GM23338 (cell line): ENCODE data around the gene SMURF2. TPM values are rescaled to one million over a fixed set of nuclear protein-coding genes. Genes with fewer than 3 reads are reported as not detected.
A peak's percentile ranks its signal among the peaks of the same experiment; 100 is the strongest.

Experiments used
- ATAC-seq: fragments of 200-7000 bp; cut with Tn5 transposase; 3 replicates; pipeline ENCODE4 v1.9.1; 2020
- DNase-seq: peaks from one replicate; pipeline ENCODE4 v3.0.0-alpha.2; 2015; ENCODE audit warnings: low spot score
- H2AFZ ChIP-seq: fragments of 200-600 bp; sonication (generic); 2 replicates; pipeline ENCODE4 v1.8.0; 2016; ENCODE audit warnings: antibody characterized with exemption, mild to moderate bottlenecking, moderate library complexity
- H3F3A ChIP-seq: fragments of 200-600 bp; sonication (generic); replicated peaks from 2 replicates; pipeline ENCODE4 v1.8.0; 2017; ENCODE audit warnings: antibody characterized with exemption, mixed run types, low read depth
- H3K27ac ChIP-seq: fragments of 200-600 bp; sonication (generic); 2 replicates; pipeline ENCODE4 v1.6.1; 2016; ENCODE audit warnings: low read depth
- H3K27me3 ChIP-seq: fragments of 200-600 bp; sonication (generic); 2 replicates; pipeline ENCODE4 v1.8.0; 2016; ENCODE audit warnings: mild to moderate bottlenecking, mixed run types, moderate library complexity; ENCODE audit not compliant: insufficient read depth
- H3K36me3 ChIP-seq: fragments of 200-600 bp; sonication (generic); 2 replicates; pipeline ENCODE4 v1.8.0; 2016; ENCODE audit warnings: mild to moderate bottlenecking; ENCODE audit not compliant: insufficient read depth
- H3K4me1 ChIP-seq: fragments of 200-600 bp; sonication (generic); 2 replicates; pipeline ENCODE4 v1.8.0; 2016; ENCODE audit warnings: mild to moderate bottlenecking, moderate library complexity; ENCODE audit not compliant: insufficient read depth
- H3K4me2 ChIP-seq: fragments of 200-600 bp; sonication (generic); 2 replicates; pipeline ENCODE4 v1.7.1; 2017; ENCODE audit warnings: mixed run types
- H3K4me3 ChIP-seq: fragments of 200-600 bp; sonication (generic); 2 replicates; pipeline ENCODE4 v1.6.1; 2016; ENCODE audit warnings: mixed run types
- H3K79me2 ChIP-seq: fragments of 200-600 bp; sonication (generic); replicated peaks from 2 replicates; pipeline ENCODE4 v1.8.0; 2017; ENCODE audit warnings: mild to moderate bottlenecking; ENCODE audit not compliant: insufficient read depth
- H3K9me2 ChIP-seq: fragments of 200-600 bp; sonication (generic); 2 replicates; pipeline ENCODE4 v1.8.0; 2017; ENCODE audit not compliant: insufficient read depth
- H4K20me1 ChIP-seq: fragments of 200-600 bp; sonication (generic); replicated peaks from 2 replicates; pipeline ENCODE4 v1.8.0; 2017; ENCODE audit warnings: mild to moderate bottlenecking; ENCODE audit not compliant: insufficient read depth
- H3K27ac Mint-ChIP-seq: 2 replicates; pipeline ENCODE4 v1.8.0; 2020; ENCODE audit warnings: inconsistent platforms, mild to moderate bottlenecking, moderate library complexity, mixed read lengths
- H3K27me3 Mint-ChIP-seq: 3 replicates; pipeline ENCODE4 v1.8.0; 2022; ENCODE audit warnings: low read depth, mild to moderate bottlenecking, moderate library complexity, mixed read lengths, inconsistent platforms; ENCODE audit not compliant: insufficient read depth, poor library complexity
- H3K36me3 Mint-ChIP-seq: 3 replicates; pipeline ENCODE4 v1.8.0; 2021; ENCODE audit warnings: low read depth, mild to moderate bottlenecking, inconsistent platforms, moderate library complexity, mixed read lengths
- H3K4me1 Mint-ChIP-seq: 3 replicates; pipeline ENCODE4 v1.8.0; 2020; ENCODE audit warnings: mild to moderate bottlenecking, inconsistent platforms, mixed read lengths
- H3K4me3 Mint-ChIP-seq: 3 replicates; pipeline ENCODE4 v1.8.0; 2021; ENCODE audit warnings: moderate library complexity, mild to moderate bottlenecking, inconsistent platforms, mixed read lengths
- H3K9me3 Mint-ChIP-seq: 3 replicates; pipeline ENCODE4 v1.8.0; 2020; ENCODE audit warnings: moderate library complexity, mild to moderate bottlenecking, inconsistent platforms, mixed read lengths
- CREB1 ChIP-seq: fragments of 250-450 bp; sonication (Bioruptor Pico); IDR thresholded peaks from 2 replicates; pipeline ENCODE4 v1.5.0; 2020; ENCODE audit warnings: low read depth, mild to moderate bottlenecking, moderate library complexity
- CTCF ChIP-seq, 2 experiments: fragments of 200-600 bp in 1 of 2; sonication (generic) in 1 of 2; conservative IDR thresholded peaks; 2 replicates each; pipeline versions ENCODE4 v1.5.1 to v1.6.1; 2016 to 2017; ENCODE audit warnings: antibody characterized with exemption in 2 of 2, low read depth in 2 of 2, mild to moderate bottlenecking in 2 of 2, moderate library complexity in 1 of 2
- POLR2AphosphoS5 ChIP-seq: IDR thresholded peaks from 2 replicates; pipeline ENCODE4 v1.6.1; 2016; ENCODE audit warnings: antibody characterized with exemption, low read depth
- ZNF114 ChIP-seq: fragments of 250-450 bp; sonication (Bioruptor Pico); IDR thresholded peaks from 2 replicates; pipeline ENCODE4 v1.5.0; 2020; ENCODE audit warnings: mild to moderate bottlenecking, moderate library complexity
- polyA plus RNA-seq: library from polyadenylated mRNA; unstranded; fragments of >200 nt; fragmentation: Nextera tagmentation; extraction: Ambion mirVana; gene quantifications from 2 replicates; pipeline ENCODE4 v1.2.1, GENCODE V29; 2016
- total RNA-seq: library from RNA; depleted of rRNA; stranded (reverse); fragments of >200 nt; shearing (Covaris generic); gene quantifications from 2 replicates; pipeline ENCODE4 v1.2.3, GENCODE V29; 2014
- TF ChIP-seq, protein P1 (sequence below): fragments of 250-450 bp; sonication (Bioruptor Pico); IDR thresholded peaks from 2 replicates; pipeline ENCODE4 v1.5.0; 2020; ENCODE audit warnings: mild to moderate bottlenecking, moderate library complexity
- TF ChIP-seq, protein P2 (sequence below): IDR thresholded peaks from one replicate; pipeline ENCODE4 v1.6.1; 2018; ENCODE audit warnings: antibody characterized with exemption; ENCODE audit not compliant: unreplicated experiment

Gene SMURF2
- total and polyA plus RNA-seq, 2 experiments from 2014 or later = 12.1 to 29.6 TPM

DNA sequence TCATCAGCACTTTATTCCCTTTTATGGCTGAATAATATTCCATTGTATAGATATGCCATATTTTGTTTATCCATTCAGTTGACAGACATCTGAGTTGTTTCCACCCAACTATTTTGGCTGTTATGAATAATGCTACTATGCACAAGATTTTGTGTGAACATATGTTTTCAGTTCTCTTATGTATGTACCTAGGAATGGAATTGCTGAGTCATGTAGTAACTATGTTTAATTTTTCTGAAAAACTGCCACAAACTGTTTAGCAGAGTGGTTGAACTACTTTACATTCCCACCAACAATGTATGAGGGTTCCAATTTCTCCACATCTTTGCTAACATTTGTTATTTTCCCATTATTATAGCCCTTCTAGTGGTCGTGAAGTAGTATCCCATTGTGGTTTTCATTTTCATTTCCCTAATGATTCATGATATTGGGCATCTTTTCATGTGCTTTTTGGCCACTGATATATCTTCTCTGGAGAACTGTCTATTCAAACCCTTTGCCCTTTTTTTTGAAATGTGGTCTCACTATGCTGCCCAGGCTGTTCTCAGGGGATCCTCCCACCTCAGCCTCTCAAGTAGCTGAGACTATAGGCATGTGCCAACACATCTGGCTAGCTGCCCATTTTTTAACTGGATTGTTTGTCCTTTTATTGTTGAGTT lies 26.3 kb downstream of the SMURF2 start:
- H3K4me3 Mint-ChIP-seq = no peak overlapping the region
- H3K27ac Mint-ChIP-seq = peak overlapping the region; percentile 13; the same call in 1 of the 2 replicates
- no peak overlapping the region for H3K4me3 ChIP-seq
- H4K20me1 ChIP-seq = peaks cover 18% of the 10 kb centered on the region; the same call in 1 of the 2 replicates
- no peaks in the 10 kb centered on the region; the same call in 2 of the 3 replicates for H3K9me3 Mint-ChIP-seq
- H3K36me3 Mint-ChIP-seq = peaks cover 4% of the 10 kb centered on the region; the same call in 2 of the 3 replicates
- H3K4me2 ChIP-seq = no peak overlapping the region
- no peak overlapping the region for H3K27ac ChIP-seq
- H3F3A ChIP-seq = no peaks in the 10 kb centered on the region
- H3K9me2 ChIP-seq = no peaks in the 10 kb centered on the region
- H3K79me2 ChIP-seq = peaks cover 89% of the 10 kb centered on the region
- no peaks in the 10 kb centered on the region for H3K4me1 ChIP-seq
- H3K27me3 ChIP-seq = no peaks in the 10 kb centered on the region
- peaks cover 4% of the 10 kb centered on the region for H3K27me3 Mint-ChIP-seq
- H2AFZ ChIP-seq = no peak overlapping the region
- DNase-seq (no peak), ATAC-seq (no peak)
- TF ChIP-seq ZNF114 (no peak), CTCF (conservative IDR thresholded peaks at IDR 0.05; ENCODE audit: low read depth in 2 of 2) (no peak), CREB1 (CRISPR knock-in tag) (no peak), POLR2AphosphoS5 (no peak)
- TF ChIP-seq, protein P1, sequence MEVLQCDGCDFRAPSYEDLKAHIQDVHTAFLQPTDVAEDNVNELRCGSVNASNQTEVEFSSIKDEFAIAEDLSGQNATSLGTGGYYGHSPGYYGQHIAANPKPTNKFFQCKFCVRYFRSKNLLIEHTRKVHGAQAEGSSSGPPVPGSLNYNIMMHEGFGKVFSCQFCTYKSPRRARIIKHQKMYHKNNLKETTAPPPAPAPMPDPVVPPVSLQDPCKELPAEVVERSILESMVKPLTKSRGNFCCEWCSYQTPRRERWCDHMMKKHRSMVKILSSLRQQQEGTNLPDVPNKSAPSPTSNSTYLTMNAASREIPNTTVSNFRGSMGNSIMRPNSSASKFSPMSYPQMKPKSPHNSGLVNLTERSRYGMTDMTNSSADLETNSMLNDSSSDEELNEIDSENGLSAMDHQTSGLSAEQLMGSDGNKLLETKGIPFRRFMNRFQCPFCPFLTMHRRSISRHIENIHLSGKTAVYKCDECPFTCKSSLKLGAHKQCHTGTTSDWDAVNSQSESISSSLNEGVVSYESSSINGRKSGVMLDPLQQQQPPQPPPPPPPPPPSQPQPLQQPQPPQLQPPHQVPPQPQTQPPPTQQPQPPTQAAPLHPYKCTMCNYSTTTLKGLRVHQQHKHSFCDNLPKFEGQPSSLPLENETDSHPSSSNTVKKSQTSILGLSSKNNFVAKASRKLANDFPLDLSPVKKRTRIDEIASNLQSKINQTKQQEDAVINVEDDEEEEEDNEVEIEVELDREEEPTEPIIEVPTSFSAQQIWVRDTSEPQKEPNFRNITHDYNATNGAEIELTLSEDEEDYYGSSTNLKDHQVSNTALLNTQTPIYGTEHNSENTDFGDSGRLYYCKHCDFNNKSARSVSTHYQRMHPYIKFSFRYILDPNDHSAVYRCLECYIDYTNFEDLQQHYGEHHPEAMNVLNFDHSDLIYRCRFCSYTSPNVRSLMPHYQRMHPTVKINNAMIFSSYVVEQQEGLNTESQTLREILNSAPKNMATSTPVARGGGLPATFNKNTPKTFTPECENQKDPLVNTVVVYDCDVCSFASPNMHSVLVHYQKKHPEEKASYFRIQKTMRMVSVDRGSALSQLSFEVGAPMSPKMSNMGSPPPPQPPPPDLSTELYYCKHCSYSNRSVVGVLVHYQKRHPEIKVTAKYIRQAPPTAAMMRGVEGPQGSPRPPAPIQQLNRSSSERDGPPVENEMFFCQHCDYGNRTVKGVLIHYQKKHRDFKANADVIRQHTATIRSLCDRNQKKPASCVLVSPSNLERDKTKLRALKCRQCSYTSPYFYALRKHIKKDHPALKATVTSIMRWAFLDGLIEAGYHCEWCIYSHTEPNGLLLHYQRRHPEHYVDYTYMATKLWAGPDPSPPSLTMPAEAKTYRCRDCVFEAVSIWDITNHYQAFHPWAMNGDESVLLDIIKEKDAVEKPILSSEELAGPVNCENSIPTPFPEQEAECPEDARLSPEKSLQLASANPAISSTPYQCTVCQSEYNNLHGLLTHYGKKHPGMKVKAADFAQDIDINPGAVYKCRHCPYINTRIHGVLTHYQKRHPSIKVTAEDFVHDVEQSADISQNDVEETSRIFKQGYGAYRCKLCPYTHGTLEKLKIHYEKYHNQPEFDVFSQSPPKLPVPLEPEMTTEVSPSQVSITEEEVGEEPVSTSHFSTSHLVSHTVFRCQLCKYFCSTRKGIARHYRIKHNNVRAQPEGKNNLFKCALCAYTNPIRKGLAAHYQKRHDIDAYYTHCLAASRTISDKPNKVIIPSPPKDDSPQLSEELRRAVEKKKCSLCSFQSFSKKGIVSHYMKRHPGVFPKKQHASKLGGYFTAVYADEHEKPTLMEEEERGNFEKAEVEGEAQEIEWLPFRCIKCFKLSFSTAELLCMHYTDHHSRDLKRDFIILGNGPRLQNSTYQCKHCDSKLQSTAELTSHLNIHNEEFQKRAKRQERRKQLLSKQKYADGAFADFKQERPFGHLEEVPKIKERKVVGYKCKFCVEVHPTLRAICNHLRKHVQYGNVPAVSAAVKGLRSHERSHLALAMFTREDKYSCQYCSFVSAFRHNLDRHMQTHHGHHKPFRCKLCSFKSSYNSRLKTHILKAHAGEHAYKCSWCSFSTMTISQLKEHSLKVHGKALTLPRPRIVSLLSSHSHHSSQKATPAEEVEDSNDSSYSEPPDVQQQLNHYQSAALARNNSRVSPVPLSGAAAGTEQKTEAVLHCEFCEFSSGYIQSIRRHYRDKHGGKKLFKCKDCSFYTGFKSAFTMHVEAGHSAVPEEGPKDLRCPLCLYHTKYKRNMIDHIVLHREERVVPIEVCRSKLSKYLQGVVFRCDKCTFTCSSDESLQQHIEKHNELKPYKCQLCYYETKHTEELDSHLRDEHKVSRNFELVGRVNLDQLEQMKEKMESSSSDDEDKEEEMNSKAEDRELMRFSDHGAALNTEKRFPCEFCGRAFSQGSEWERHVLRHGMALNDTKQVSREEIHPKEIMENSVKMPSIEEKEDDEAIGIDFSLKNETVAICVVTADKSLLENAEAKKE = no peak
- TF ChIP-seq, protein P2, sequence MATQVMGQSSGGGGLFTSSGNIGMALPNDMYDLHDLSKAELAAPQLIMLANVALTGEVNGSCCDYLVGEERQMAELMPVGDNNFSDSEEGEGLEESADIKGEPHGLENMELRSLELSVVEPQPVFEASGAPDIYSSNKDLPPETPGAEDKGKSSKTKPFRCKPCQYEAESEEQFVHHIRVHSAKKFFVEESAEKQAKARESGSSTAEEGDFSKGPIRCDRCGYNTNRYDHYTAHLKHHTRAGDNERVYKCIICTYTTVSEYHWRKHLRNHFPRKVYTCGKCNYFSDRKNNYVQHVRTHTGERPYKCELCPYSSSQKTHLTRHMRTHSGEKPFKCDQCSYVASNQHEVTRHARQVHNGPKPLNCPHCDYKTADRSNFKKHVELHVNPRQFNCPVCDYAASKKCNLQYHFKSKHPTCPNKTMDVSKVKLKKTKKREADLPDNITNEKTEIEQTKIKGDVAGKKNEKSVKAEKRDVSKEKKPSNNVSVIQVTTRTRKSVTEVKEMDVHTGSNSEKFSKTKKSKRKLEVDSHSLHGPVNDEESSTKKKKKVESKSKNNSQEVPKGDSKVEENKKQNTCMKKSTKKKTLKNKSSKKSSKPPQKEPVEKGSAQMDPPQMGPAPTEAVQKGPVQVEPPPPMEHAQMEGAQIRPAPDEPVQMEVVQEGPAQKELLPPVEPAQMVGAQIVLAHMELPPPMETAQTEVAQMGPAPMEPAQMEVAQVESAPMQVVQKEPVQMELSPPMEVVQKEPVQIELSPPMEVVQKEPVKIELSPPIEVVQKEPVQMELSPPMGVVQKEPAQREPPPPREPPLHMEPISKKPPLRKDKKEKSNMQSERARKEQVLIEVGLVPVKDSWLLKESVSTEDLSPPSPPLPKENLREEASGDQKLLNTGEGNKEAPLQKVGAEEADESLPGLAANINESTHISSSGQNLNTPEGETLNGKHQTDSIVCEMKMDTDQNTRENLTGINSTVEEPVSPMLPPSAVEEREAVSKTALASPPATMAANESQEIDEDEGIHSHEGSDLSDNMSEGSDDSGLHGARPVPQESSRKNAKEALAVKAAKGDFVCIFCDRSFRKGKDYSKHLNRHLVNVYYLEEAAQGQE = no peak
- H3K36me3 ChIP-seq = 0 out of 2 replicates have a peak, but pooled peaks cover 4% of the 10 kb centered on the region
- peaks cover 3% of the 10 kb centered on the region; the same call in 2 of the 3 replicates for H3K4me1 Mint-ChIP-seq
